GM23338 (cell line): ENCODE measurements around the gene EN2. TPM values are rescaled to one million over a fixed set of nuclear protein-coding genes. Genes with fewer than 3 reads are reported as not detected.
A peak's percentile ranks its signal among the peaks of the same experiment; 100 is the strongest.

ENCODE experiments used
- ATAC-seq: fragments of 200-7000 bp; cut with Tn5 transposase; 3 replicates; pipeline ENCODE4 v1.9.1; 2020
- DNase-seq: peaks from one replicate; pipeline ENCODE4 v3.0.0-alpha.2; 2015; ENCODE audit warnings: low spot score
- H2AFZ ChIP-seq: fragments of 200-600 bp; sonication (generic); 2 replicates; pipeline ENCODE4 v1.8.0; 2016; ENCODE audit warnings: antibody characterized with exemption, mild to moderate bottlenecking, moderate library complexity
- H3F3A ChIP-seq: fragments of 200-600 bp; sonication (generic); replicated peaks from 2 replicates; pipeline ENCODE4 v1.8.0; 2017; ENCODE audit warnings: antibody characterized with exemption, mixed run types, low read depth
- H3K27ac ChIP-seq: fragments of 200-600 bp; sonication (generic); 2 replicates; pipeline ENCODE4 v1.6.1; 2016; ENCODE audit warnings: low read depth
- H3K27me3 ChIP-seq: fragments of 200-600 bp; sonication (generic); 2 replicates; pipeline ENCODE4 v1.8.0; 2016; ENCODE audit warnings: mild to moderate bottlenecking, mixed run types, moderate library complexity; ENCODE audit not compliant: insufficient read depth
- H3K36me3 ChIP-seq: fragments of 200-600 bp; sonication (generic); 2 replicates; pipeline ENCODE4 v1.8.0; 2016; ENCODE audit warnings: mild to moderate bottlenecking; ENCODE audit not compliant: insufficient read depth
- H3K4me1 ChIP-seq: fragments of 200-600 bp; sonication (generic); 2 replicates; pipeline ENCODE4 v1.8.0; 2016; ENCODE audit warnings: mild to moderate bottlenecking, moderate library complexity; ENCODE audit not compliant: insufficient read depth
- H3K4me2 ChIP-seq: fragments of 200-600 bp; sonication (generic); 2 replicates; pipeline ENCODE4 v1.7.1; 2017; ENCODE audit warnings: mixed run types
- H3K4me3 ChIP-seq: fragments of 200-600 bp; sonication (generic); 2 replicates; pipeline ENCODE4 v1.6.1; 2016; ENCODE audit warnings: mixed run types
- H3K79me2 ChIP-seq: fragments of 200-600 bp; sonication (generic); replicated peaks from 2 replicates; pipeline ENCODE4 v1.8.0; 2017; ENCODE audit warnings: mild to moderate bottlenecking; ENCODE audit not compliant: insufficient read depth
- H3K9me2 ChIP-seq: fragments of 200-600 bp; sonication (generic); 2 replicates; pipeline ENCODE4 v1.8.0; 2017; ENCODE audit not compliant: insufficient read depth
- H4K20me1 ChIP-seq: fragments of 200-600 bp; sonication (generic); replicated peaks from 2 replicates; pipeline ENCODE4 v1.8.0; 2017; ENCODE audit warnings: mild to moderate bottlenecking; ENCODE audit not compliant: insufficient read depth
- H3K27ac Mint-ChIP-seq: 2 replicates; pipeline ENCODE4 v1.8.0; 2020; ENCODE audit warnings: inconsistent platforms, mild to moderate bottlenecking, moderate library complexity, mixed read lengths
- H3K27me3 Mint-ChIP-seq: 3 replicates; pipeline ENCODE4 v1.8.0; 2022; ENCODE audit warnings: low read depth, mild to moderate bottlenecking, moderate library complexity, mixed read lengths, inconsistent platforms; ENCODE audit not compliant: insufficient read depth, poor library complexity
- H3K36me3 Mint-ChIP-seq: 3 replicates; pipeline ENCODE4 v1.8.0; 2021; ENCODE audit warnings: low read depth, mild to moderate bottlenecking, inconsistent platforms, moderate library complexity, mixed read lengths
- H3K4me1 Mint-ChIP-seq: 3 replicates; pipeline ENCODE4 v1.8.0; 2020; ENCODE audit warnings: mild to moderate bottlenecking, inconsistent platforms, mixed read lengths
- H3K4me3 Mint-ChIP-seq: 3 replicates; pipeline ENCODE4 v1.8.0; 2021; ENCODE audit warnings: moderate library complexity, mild to moderate bottlenecking, inconsistent platforms, mixed read lengths
- H3K9me3 Mint-ChIP-seq: 3 replicates; pipeline ENCODE4 v1.8.0; 2020; ENCODE audit warnings: moderate library complexity, mild to moderate bottlenecking, inconsistent platforms, mixed read lengths
- CREB1 ChIP-seq: fragments of 250-450 bp; sonication (Bioruptor Pico); IDR thresholded peaks from 2 replicates; pipeline ENCODE4 v1.5.0; 2020; ENCODE audit warnings: low read depth, mild to moderate bottlenecking, moderate library complexity
- EZH2 ChIP-seq: fragments of 200-600 bp; sonication (generic); IDR thresholded peaks from one replicate; pipeline ENCODE4 v1.8.0; 2017; ENCODE audit warnings: antibody characterized with exemption, mild to moderate bottlenecking, low read depth; ENCODE audit not compliant: unreplicated experiment
- EZH2phosphoT487 ChIP-seq: fragments of 200-600 bp; sonication (generic); IDR thresholded peaks from one replicate; pipeline ENCODE4 v1.8.1; 2018; ENCODE audit warnings: antibody characterized with exemption; ENCODE audit not compliant: unreplicated experiment
- JUNB ChIP-seq: IDR thresholded peaks from one replicate; pipeline ENCODE4 v1.6.1; 2016; ENCODE audit warnings: antibody characterized with exemption; ENCODE audit not compliant: unreplicated experiment
- NANOG ChIP-seq: IDR thresholded peaks from 2 replicates; pipeline ENCODE4 v1.6.1; 2016; ENCODE audit warnings: antibody characterized with exemption, borderline replicate concordance
- POLR2AphosphoS5 ChIP-seq: IDR thresholded peaks from 2 replicates; pipeline ENCODE4 v1.6.1; 2016; ENCODE audit warnings: antibody characterized with exemption, low read depth
- STAT1 ChIP-seq: IDR thresholded peaks from one replicate; pipeline ENCODE4 v1.6.1; 2016; ENCODE audit warnings: antibody characterized with exemption; ENCODE audit not compliant: unreplicated experiment
- ZNF331 ChIP-seq: fragments of 250-450 bp; sonication (Bioruptor Pico); IDR thresholded peaks from 2 replicates; pipeline ENCODE4 v1.5.0; 2020; ENCODE audit warnings: low read depth, mild to moderate bottlenecking, moderate library complexity
- polyA plus RNA-seq: library from polyadenylated mRNA; unstranded; fragments of >200 nt; fragmentation: Nextera tagmentation; extraction: Ambion mirVana; gene quantifications from 2 replicates; pipeline ENCODE4 v1.2.1, GENCODE V29; 2016
- total RNA-seq: library from RNA; depleted of rRNA; stranded (reverse); fragments of >200 nt; shearing (Covaris generic); gene quantifications from 2 replicates; pipeline ENCODE4 v1.2.3, GENCODE V29; 2014
- TF ChIP-seq, protein P1 (sequence below): IDR thresholded peaks from one replicate; pipeline ENCODE4 v1.6.1; 2018; ENCODE audit warnings: antibody characterized with exemption; ENCODE audit not compliant: unreplicated experiment
- TF ChIP-seq, protein P2 (sequence below), 2 experiments: fragments of 200-600 bp in 1 of 2; sonication (generic) in 1 of 2; conservative IDR thresholded peaks; 2 replicates each; pipeline versions ENCODE4 v1.5.1 to v1.6.1; 2016 to 2017; ENCODE audit warnings: antibody characterized with exemption in 2 of 2, low read depth in 2 of 2, mild to moderate bottlenecking in 2 of 2, moderate library complexity in 1 of 2

EN2 gene
- total and polyA plus RNA-seq, 2 experiments from 2014 or later = not detected

DNA sequence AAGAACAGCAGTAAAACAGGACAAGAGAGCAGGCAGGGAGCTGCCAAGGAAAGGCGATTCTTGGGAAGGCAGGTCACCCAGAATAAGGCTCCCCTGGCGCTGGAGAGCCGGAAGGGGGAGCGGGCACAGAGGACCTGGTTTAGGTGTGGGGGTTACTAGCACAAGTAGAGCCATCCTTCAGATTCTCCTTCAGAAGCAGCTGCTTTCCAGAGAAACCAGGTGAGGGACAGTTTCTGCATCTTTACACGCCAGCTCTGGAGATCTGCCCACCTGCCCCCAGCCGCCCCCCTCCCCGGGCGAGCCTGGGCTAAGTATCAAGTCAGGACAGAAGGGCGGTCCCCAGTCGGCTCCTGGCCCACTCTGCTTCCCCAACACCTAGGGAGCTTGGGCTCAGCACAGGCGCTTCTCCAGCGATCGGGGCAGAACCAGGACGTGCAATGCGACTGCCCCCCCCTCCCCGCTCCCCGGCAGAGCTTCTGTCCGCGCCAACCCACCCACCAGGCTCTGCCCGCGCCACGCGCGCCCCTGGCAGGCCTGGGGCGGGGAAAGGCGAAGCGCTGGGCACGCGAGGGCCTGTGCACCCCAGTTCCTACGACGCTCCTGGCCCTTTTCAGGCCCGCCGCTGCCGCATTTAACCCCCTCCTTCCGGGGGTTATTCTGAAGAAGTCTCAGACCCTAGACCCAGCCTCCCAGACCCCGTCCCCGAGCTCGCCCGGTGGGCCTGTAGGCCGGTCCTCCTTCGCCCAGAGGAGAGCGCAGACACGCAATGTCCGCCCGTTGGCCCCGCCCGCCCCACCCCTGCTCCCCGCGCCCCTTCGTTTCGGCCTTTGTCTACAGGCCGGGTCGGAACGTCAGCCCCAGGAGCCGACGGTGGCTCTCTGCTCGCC lies 4.4 kb upstream of the EN2 start:
- TF ChIP-seq ZNF331 = no peak
- TF ChIP-seq POLR2AphosphoS5 = no peak
- TF ChIP-seq, protein P1, sequence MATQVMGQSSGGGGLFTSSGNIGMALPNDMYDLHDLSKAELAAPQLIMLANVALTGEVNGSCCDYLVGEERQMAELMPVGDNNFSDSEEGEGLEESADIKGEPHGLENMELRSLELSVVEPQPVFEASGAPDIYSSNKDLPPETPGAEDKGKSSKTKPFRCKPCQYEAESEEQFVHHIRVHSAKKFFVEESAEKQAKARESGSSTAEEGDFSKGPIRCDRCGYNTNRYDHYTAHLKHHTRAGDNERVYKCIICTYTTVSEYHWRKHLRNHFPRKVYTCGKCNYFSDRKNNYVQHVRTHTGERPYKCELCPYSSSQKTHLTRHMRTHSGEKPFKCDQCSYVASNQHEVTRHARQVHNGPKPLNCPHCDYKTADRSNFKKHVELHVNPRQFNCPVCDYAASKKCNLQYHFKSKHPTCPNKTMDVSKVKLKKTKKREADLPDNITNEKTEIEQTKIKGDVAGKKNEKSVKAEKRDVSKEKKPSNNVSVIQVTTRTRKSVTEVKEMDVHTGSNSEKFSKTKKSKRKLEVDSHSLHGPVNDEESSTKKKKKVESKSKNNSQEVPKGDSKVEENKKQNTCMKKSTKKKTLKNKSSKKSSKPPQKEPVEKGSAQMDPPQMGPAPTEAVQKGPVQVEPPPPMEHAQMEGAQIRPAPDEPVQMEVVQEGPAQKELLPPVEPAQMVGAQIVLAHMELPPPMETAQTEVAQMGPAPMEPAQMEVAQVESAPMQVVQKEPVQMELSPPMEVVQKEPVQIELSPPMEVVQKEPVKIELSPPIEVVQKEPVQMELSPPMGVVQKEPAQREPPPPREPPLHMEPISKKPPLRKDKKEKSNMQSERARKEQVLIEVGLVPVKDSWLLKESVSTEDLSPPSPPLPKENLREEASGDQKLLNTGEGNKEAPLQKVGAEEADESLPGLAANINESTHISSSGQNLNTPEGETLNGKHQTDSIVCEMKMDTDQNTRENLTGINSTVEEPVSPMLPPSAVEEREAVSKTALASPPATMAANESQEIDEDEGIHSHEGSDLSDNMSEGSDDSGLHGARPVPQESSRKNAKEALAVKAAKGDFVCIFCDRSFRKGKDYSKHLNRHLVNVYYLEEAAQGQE = no peak
- TF ChIP-seq NANOG = no peak
- TF ChIP-seq CREB1 (CRISPR knock-in tag) = no peak
- no peak for TF ChIP-seq JUNB
- TF ChIP-seq STAT1 = no peak
- TF ChIP-seq EZH2phosphoT487 = peak; percentile 65
- TF ChIP-seq, protein P2, sequence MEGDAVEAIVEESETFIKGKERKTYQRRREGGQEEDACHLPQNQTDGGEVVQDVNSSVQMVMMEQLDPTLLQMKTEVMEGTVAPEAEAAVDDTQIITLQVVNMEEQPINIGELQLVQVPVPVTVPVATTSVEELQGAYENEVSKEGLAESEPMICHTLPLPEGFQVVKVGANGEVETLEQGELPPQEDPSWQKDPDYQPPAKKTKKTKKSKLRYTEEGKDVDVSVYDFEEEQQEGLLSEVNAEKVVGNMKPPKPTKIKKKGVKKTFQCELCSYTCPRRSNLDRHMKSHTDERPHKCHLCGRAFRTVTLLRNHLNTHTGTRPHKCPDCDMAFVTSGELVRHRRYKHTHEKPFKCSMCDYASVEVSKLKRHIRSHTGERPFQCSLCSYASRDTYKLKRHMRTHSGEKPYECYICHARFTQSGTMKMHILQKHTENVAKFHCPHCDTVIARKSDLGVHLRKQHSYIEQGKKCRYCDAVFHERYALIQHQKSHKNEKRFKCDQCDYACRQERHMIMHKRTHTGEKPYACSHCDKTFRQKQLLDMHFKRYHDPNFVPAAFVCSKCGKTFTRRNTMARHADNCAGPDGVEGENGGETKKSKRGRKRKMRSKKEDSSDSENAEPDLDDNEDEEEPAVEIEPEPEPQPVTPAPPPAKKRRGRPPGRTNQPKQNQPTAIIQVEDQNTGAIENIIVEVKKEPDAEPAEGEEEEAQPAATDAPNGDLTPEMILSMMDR (conservative IDR thresholded peaks at IDR 0.05; ENCODE audit: low read depth in 2 of 2) = no peak
- TF ChIP-seq EZH2 = peak; percentile 53
- Histone ChIP-seq H2AFZ (no peak overlapping the region), H3K4me1 (peaks cover 51% of the 10 kb centered on the region), H3K9me2 (no peaks in the 10 kb centered on the region), H3K79me2 (no peaks in the 10 kb centered on the region), H3K4me3 (peak overlapping the region; percentile 40; the same call in 1 of the 2 replicates), H3K27ac (no peak overlapping the region), H3K27me3 (peaks cover 97% of the 10 kb centered on the region), H3K4me2 (peak overlapping the region; percentile 62; the same call in 1 of the 2 replicates), H3K36me3 (no peaks in the 10 kb centered on the region), H3F3A (peaks cover 30% of the 10 kb centered on the region), H4K20me1 (peaks cover 26% of the 10 kb centered on the region)
- Mint-ChIP-seq H3K9me3 (peaks cover 9% of the 10 kb centered on the region; the same call in 2 of the 3 replicates), H3K27ac (no peak overlapping the region), H3K36me3 (no peaks in the 10 kb centered on the region), H3K4me3 (no peak overlapping the region; the same call in 2 of the 3 replicates), H3K27me3 (peaks cover 96% of the 10 kb centered on the region), H3K4me1 (peaks cover 22% of the 10 kb centered on the region)
- DNase-seq (peak; percentile 62), ATAC-seq (peak; percentile 5)
